EL (cell line): Measurements from ENCODE around the gene RUBCNL.
A peak's percentile ranks its signal among the peaks of the same experiment; 100 is the strongest.
"Not testable (repeated sequence)": the region's sequence is repeated elsewhere in the genome, so short reads cannot be mapped to it uniquely, and the experiment has no call there.

Source experiments
- DNase-seq: peaks from one replicate; pipeline ENCODE4 v3.0.0-alpha.2; 2016

Gene RUBCNL

DNA sequence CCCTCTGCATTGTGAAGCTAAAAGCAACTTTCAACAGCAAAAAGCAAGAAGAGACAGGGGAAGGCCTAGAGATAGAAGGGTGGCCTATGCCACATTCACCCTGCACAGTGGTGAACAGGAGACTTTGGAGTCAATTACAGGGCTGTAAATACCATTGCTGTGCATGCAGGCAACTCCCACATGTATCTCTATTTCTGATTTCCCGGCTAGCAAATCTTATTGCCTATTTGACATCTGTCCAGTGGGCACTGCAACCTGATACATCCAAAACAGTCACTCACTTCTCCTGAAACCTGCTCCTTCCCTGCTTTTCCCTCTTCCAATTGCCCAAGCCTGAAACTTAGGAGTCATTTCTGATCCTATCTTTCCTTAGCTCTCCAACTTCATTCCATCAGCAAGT lies 13.4 kb downstream of the RUBCNL start:
- no peak for DNase-seq

GRCh38 chr13:46372938-46373337 lies 14.1 kb downstream of the RUBCNL start:
- not testable (repeated sequence) for DNase-seq

DNA sequence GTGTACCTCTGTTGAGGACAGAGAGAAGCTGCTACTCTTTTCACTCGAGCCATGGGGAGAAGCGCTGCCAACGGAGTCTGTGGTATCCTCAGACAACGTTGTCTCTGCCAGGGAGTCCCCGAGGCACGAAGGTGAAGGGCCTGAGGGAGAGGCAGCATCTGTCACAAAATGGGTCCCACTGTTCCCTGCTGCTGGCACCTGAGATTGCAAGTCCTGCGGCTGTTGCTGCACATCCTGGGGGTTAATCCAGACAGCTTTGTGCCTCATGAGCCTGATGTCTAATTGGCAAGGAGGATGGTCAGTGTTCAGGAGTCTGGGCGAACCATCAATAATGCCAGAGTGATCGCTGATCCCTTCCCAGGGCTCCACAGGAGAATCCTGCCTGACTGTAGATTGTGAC lies 15.0 kb downstream of the RUBCNL start:
- no peak for DNase-seq

- DNase-seq: peak; percentile 60
Measured at GRCh38 chr13:46369506-46370277, 17.4 kb downstream of the RUBCNL start.

DNA sequence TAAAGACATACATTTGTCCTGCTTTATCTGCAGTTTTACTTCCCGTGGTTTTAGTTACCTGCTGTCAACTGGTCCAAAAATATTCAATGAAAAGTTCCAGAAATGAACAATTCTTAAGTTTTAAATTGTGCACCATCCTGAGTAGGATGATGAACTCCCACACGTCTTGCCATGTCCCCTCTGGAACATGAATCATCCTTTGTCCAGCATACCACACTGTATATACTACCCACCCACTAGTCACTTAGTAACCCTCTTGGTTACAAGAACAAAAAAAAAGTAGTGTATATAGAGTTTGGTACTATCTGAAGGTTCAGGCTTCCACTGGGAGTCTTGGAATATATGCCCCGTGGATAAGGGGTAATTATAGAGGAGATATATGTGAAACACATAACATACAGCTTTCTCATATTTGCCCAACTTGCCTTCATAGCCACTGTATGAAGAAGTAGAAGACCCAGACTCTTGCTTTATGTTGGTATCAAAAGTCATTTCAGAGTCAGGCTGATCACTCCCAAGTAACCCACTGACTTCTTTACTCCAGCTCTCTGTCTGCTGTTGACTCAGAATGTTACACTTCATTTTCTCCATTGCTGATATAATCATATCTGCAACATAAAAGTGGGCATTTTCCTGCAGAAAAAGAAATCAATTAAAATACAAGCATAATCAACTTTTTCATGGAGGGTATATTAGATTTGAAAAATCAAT lies 19.3 kb downstream of the RUBCNL start:
- peak; percentile 35 for DNase-seq

- DNase-seq: no peak
Measured at GRCh38 chr13:46361276-46361934, 25.6 kb downstream of the RUBCNL start.

DNA sequence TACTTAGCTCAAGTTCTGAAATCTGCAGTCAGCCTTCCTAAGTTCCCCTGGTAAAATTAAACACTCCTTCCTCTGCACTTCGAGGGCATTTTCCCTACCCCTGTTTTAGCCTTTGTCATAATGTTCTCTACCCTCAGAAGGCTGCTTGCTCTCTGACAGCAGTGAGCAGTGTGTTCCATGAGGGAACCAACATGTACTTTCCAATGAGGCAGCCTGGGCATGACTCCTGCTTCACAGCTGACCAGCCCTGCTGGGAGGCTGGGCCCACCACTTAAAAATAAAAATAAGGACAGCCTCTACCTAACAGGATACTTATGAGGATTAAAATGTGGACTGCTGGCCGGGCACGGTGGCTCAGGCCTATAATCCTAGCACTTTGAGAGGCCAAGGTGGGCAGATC lies 26.4 kb downstream of the RUBCNL start:
- DNase-seq: no peak

GRCh38 chr13:46359714-46360113 lies 27.3 kb downstream of the RUBCNL start:
- DNase-seq: peak; percentile 58

GRCh38 chr13:46355901-46356590 lies 31.0 kb downstream of the RUBCNL start:
- peak; percentile 62 for DNase-seq

DNA sequence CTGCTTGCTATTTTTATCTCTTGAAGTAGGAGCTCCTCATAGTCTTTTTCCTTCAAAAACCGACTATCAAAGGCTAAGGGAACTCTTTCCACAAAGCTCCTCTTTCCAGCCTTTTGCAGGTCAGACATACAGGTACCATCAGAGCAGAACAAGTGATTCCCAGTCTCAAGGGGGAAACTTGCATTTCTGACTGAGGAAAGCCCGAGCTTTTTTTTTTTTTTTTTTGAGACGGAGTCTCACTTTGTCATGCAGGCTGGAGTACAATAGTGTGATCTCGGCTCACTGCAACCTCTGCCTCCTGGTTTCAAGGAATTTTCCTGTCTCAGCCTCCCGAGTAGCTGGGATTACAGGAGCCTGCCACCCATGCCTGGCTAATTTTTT lies 32.0 kb downstream of the RUBCNL start:
- DNase-seq: no peak

DNA sequence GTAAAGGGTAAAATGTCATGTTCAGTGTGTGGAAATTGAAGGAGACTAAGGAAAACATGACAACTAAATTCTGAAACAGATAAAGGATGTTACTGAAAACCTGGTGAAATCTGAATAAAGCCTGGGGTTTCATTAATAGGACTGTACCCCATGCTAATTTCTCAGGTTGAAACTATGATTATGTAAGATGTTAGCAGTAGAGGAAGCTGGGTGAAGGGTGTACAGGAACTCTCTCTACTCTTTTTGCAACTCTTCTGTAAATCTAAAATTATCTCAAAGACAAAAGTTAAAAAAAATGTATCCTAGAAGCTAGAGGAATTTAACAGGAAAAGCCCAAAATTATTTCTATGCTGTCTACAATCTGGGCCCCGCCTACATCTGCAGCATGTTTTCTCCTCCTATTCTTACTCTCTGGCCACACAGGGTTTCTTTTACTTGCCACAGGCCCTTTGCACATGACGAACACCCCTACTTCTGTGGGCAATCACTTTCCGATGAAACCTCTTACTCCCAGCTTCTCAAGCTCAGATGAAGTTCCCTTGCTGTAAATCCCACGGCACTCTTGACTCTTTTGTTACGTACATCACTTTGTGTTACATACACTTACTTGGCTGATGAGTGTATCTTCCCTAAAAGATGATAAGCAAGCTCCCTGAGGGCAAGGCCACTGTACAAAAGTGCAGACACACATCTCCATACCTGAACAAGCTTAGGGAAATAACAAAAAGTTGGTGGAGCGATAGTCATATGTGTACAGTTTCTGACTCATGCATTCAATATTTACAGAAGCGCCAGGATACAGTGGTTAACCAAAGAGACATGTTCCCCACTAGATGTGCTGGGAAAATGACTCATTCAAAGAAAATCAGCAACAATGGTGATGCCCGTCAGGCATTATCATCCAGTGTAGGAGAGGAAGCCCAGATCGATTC lies 32.6 kb downstream of the RUBCNL start:
- peak; percentile 94 for DNase-seq

- no peak for DNase-seq
Measured at GRCh38 chr13:46352805-46353204, 34.2 kb downstream of the RUBCNL start.

GRCh38 chr13:46350003-46350402 lies 37.0 kb downstream of the RUBCNL start:
- DNase-seq: no peak

DNA sequence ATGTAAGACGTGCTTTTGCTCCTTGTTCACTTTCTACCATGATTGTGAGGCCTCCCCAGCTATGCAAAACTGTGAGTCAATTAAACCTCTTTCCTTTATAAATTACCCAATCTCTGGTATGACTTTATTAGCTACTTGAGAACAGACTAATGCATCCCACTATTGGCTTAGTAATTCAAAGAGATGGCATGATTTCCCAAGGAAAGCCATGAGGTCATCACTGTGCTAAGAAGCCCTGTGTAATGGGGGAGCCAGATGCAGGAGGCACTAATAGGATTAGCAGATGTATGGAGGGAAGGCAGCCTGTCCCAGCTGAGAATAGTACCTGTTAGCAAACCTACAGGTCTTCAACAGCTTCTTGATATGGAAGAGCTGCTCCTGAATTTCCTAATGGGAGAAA lies 38.1 kb downstream of the RUBCNL start:
- DNase-seq: peak; percentile 22

DNA sequence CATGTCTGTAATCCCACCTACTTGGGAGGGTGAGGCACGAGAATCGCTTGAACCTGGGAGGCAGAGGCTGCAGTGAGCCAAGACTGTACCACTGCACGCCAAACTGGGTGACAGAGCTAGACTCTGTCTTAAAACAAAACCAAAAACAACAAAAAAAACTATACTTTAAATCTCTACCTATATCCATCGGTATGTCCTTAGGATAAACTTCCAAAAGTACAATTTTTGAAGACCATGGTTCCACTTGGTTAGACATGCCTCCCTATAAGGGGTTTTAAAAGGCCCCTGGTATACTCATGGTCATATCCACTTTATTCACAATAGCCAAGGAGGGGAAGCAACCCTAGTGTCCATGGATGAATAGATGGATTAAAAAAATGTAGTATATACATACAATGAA lies 39.8 kb downstream of the RUBCNL start:
- DNase-seq: no peak

DNA sequence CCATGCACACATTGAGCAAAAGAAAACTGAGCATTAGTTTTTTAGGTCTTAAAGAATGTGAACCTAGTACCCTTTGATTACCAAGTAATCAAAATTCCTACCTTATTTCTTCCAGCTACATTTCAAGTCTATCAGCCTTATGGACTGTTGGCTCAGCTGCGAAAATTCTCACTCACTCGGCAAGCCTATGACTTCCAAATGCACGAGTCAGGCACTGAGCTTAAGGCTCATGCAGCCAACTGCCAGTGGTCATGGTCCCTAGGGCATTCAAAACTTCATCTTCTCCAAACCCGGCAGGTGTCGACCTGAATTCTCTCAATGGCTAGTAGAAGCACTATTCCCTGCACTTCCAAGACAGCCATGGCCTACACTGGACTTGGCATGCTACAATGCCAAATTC lies 41.2 kb downstream of the RUBCNL start:
- DNase-seq: peak; percentile 20

DNA sequence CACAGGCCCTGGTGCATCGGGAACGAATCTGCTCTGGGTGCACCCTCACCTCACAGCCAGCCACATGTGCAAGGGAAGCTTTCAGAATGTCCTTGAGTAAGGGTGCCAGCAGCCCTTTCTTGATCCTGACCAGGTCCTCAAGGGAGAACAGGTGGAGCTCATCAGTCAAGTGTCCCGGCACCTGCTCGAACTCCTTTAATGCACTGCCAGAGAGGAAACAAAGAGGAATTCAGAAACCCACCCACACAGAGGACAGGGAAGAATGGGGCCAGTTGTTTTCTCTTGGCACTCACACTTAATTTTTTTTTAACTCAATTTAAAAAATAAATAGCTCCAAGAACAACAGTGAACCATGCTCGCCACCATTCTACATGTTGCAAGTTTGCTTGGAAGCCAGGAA lies 41.7 kb downstream of the RUBCNL start:
- no peak for DNase-seq

DNA sequence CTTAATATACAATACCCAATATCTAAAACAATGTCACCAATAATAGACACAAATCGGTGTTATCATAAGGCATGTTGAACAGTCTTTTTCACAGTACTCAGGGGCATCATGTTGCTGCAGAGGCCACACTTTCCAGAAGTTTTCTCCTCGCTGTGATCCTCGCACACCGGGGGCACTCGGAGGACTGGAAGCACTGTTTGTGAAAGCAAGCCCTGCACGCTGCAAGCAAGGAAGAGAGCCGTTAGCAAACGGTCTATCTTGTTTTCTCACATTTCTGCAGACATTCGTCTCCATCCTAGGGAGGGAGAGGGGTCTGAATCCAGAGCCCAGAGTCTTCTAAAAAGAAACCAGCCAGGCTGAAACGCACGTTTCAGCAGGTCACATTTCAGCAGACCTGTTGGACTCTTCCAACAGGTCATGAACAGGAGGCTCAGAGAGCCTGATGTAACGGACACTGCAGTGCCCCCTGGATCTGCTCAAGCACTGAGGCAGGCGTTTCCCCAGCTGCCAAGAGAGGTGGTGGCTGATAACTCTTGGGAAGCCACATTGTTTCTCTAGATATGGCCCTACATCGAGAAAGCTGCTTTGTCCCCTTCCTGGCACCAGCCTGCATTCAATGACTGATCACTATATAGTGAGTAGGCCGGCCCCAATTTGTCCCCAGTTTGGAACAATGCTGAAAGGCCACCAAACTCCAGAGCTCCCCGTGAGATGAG lies 43.6 kb downstream of the RUBCNL start:
- no peak for DNase-seq

GRCh38 chr13:46342538-46342937 lies 44.5 kb downstream of the RUBCNL start:
- DNase-seq: no peak

- DNase-seq: peak; percentile 80
Measured at GRCh38 chr13:46341112-46341711, 45.8 kb downstream of the RUBCNL start.

- no peak for DNase-seq
Measured at GRCh38 chr13:46340631-46341111, 46.4 kb downstream of the RUBCNL start.
